Skin of body (tissue), 2 donors: ENCODE results near the gene RASSF7. TPM values are rescaled to one million over a fixed set of nuclear protein-coding genes. Genes with fewer than 3 reads are reported as not detected.
"Not testable (repeated sequence)": the region's sequence is repeated elsewhere in the genome, so short reads cannot be mapped to it uniquely, and the experiment has no call there.

Source experiments
- DNase-seq: peaks from one replicate; lab custom pipeline; 2025; lab: John Stamatoyannopoulos, UW
- total RNA-seq: library from RNA; depleted of rRNA; stranded (reverse); fragments of >200 nt; gene quantifications from one replicate; pipeline ENCODE4 v1.2.3, GENCODE V29; 2014

RASSF7 gene
- total RNA-seq: 7.7 TPM

GRCh38 chr11:560305-561147, at the start of gene RASSF7, which contains the start of gene LMNTD2:
Gene RASSF7, plus strand, starts transcription at chr11:560970. Its CDS starts 799 bp downstream, at chr11:561769.
Gene LMNTD2, minus strand, starts transcription at chr11:560738. Its CDS starts 22 bp downstream, at chr11:560716.
- peak; percentile 59 for DNase-seq

GRCh38 chr11:512761-513595, 47.8 kb upstream of the RASSF7 start:
- DNase-seq: no peak

- no peak for DNase-seq
Observed at GRCh38 chr11:514606-515005, 46.2 kb upstream of the RASSF7 start.

- no peak for DNase-seq
Observed at GRCh38 chr11:515131-515530, 45.6 kb upstream of the RASSF7 start.

- no peak for DNase-seq
Observed at GRCh38 chr11:516400-516799, 44.4 kb upstream of the RASSF7 start.

- DNase-seq: not testable (repeated sequence)
Observed at GRCh38 chr11:516918-517685, 43.7 kb upstream of the RASSF7 start.

GRCh38 chr11:518463-519202, 42.1 kb upstream of the RASSF7 start:
- DNase-seq: no peak

GRCh38 chr11:520428-521176, 40.2 kb upstream of the RASSF7 start:
- no peak for DNase-seq

GRCh38 chr11:521177-521688, 39.5 kb upstream of the RASSF7 start:
- no peak for DNase-seq

- DNase-seq: no peak
Observed at GRCh38 chr11:526192-526591, 34.6 kb upstream of the RASSF7 start.

- no peak for DNase-seq
Observed at GRCh38 chr11:528166-528814, 32.5 kb upstream of the RASSF7 start.

GRCh38 chr11:528815-529727, 31.7 kb upstream of the RASSF7 start:
- no peak for DNase-seq

- DNase-seq: no peak
Observed at GRCh38 chr11:529728-530411, 30.9 kb upstream of the RASSF7 start.

- no peak for DNase-seq
Observed at GRCh38 chr11:530960-531831, 29.6 kb upstream of the RASSF7 start.

GRCh38 chr11:531919-532526, 28.7 kb upstream of the RASSF7 start:
- DNase-seq: no peak

GRCh38 chr11:532527-532985, 28.2 kb upstream of the RASSF7 start:
- no peak for DNase-seq
